Upper lobe of left lung (tissue), 4 donors: Measurements from ENCODE around the gene DDA1.

ENCODE experiments used
- CTCF ChIP-seq, 6 experiments: fragments of 450-650 bp in 4 of 6; fragments of 200-600 bp in 2 of 6; sonication (generic) in 2 of 6; IDR thresholded peaks; one replicate each; pipeline ENCODE4 v1.5.1; 2016 to 2019; ENCODE audit warnings: antibody characterized with exemption in 6 of 6
- EP300 ChIP-seq, 4 donors: sonication (generic); formaldehyde crosslinking; IDR thresholded peaks; one replicate each; pipeline ENCODE4 v1.5.1; 2017; ENCODE audit warnings: antibody characterized with exemption in 4 of 4, control low read depth in 2 of 4
- POLR2AphosphoS5 ChIP-seq, 2 donors: sonication (generic); formaldehyde crosslinking; IDR thresholded peaks; one replicate each; pipeline ENCODE4 v1.5.1; 2017; ENCODE audit warnings: antibody characterized with exemption in 2 of 2

- TF ChIP-seq CTCF (IDR thresholded peaks at IDR 0.05) (no peak), EP300 (IDR thresholded peaks at IDR 0.05) (no peak), POLR2AphosphoS5 (IDR thresholded peaks at IDR 0.05) (no peak)
Measured at GRCh38 chr19:17328517-17329365, 19.4 kb downstream of the DDA1 start.
